OCI-LY7 (cell line): Measurements from ENCODE around the gene LCNL1.

Source experiments
- EZH2phosphoT487 ChIP-seq: fragments of 200-600 bp; sonication (generic); IDR thresholded peaks from 2 replicates; pipeline ENCODE4 v1.6.1; 2018; ENCODE audit warnings: low read depth, borderline replicate concordance, mild to moderate bottlenecking, mixed run types, antibody characterized with exemption, low read length, moderate library complexity, mixed read lengths
- TF ChIP-seq, protein P1 (sequence below): fragments of 200-600 bp; sonication (generic); conservative IDR thresholded peaks from 2 replicates; pipeline ENCODE4 v1.5.1; 2014; ENCODE audit warnings: mild to moderate bottlenecking, antibody characterized with exemption, low read length, moderate library complexity, mixed read lengths

DNA sequence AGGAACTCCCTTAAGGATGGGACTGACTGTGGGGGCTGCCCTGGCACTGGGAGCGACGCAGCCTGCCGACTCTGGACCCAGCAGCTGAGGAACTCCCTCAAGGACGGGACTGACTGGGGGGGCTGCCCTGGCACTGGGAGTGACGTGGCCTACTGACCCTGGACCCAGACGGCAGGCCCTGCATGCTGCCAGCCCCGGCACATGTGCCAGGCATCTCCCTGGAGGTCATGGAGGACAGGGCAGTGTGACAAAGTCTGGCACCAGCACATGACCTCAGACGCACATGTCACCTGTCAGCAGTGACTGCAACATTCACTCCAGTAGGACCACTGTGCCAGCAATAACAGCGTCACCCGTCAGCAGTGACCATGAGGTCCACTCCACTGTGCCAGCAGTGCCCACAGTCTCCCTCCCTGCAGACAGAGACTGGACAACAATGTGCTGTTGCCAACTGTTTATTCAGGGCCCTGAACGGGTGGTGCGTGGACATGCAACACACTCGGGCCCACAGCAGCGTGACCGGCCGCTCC lies 42.7 kb upstream of the LCNL1 start:
- TF ChIP-seq EZH2phosphoT487, result no peak
- TF ChIP-seq, protein P1, sequence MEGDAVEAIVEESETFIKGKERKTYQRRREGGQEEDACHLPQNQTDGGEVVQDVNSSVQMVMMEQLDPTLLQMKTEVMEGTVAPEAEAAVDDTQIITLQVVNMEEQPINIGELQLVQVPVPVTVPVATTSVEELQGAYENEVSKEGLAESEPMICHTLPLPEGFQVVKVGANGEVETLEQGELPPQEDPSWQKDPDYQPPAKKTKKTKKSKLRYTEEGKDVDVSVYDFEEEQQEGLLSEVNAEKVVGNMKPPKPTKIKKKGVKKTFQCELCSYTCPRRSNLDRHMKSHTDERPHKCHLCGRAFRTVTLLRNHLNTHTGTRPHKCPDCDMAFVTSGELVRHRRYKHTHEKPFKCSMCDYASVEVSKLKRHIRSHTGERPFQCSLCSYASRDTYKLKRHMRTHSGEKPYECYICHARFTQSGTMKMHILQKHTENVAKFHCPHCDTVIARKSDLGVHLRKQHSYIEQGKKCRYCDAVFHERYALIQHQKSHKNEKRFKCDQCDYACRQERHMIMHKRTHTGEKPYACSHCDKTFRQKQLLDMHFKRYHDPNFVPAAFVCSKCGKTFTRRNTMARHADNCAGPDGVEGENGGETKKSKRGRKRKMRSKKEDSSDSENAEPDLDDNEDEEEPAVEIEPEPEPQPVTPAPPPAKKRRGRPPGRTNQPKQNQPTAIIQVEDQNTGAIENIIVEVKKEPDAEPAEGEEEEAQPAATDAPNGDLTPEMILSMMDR, result no peak
